ENCODE measurements around the gene ALAD.
A peak's percentile ranks its signal among the peaks of the same experiment; 100 is the strongest.

Gene ALAD

GRCh38 chr9:113343732-113344231, 57.3 kb downstream of the ALAD start:
- DNase-seq, result no peak

DNA sequence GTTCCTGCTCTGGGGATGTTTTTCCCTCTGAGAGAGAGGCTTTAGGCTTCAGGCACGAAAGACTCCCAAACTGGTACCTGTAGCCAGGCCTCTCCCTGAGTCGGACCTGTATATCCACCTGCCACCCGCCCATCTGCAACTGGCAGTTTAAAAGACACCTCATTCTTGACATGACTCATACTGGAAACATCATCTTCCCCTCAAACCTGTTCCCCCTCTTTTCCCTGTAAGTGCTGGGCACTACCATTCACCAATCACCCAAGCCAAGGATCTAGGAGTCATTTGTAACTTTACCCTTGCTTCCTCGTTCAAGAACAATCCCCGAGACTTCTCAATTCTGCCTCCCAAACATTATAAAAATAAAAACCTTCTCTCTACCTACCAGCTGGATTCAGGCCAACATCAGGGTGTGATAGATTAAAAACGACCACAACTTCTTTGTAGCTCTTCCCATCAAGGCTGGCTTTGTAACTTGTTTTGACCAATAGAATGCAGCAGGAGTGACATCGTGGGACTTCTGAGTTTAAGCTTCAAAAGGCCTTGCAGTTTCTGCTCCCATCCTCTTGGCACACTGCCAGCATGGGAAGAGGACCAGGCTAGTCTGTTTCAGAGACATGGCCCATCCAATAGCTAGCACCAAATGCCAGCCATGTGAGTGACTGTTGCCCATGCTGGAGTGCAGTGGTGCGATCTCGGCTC, 59.2 kb downstream of the ALAD start:
- DNase-seq, result no peak

- peak; percentile 75 for DNase-seq
Observed at GRCh38 chr9:113340011-113340699, 60.9 kb downstream of the ALAD start, which contains the start of gene WDR31. Gene WDR31 (minus strand): TSS chr9:113340275. CDS start chr9:113332022, 8,253 bp downstream.

GRCh38 chr9:113337714-113338113, 63.4 kb downstream of the ALAD start:
- DNase-seq, result no peak
